ENCODE data around the gene NDUFAF8. TPM values are rescaled to one million over a fixed set of nuclear protein-coding genes. Genes with fewer than 3 reads are reported as not detected.

Gene NDUFAF8
- total RNA-seq, 2 donors from 2014 or later, result 20.8 to 26.5 TPM

GRCh38 chr17:81264640-81265039 lies 25.5 kb downstream of the NDUFAF8 start:
- Histone ChIP-seq H3K4me1 (no peaks in the 10 kb centered on the region), H3K36me3 (replicated peaks in 1 of 2; ENCODE audit: insufficient read depth in 1 of 2, low read depth in 2 of 2) (peaks cover 14 to 30% of the 10 kb centered on the region in 2 donors), H3K27ac (no peak overlapping the region), H3K27me3 (no peaks in the 10 kb centered on the region), H3K4me3 (no peak overlapping the region), H3K9me3 (no peaks in the 10 kb centered on the region)
- DNase-seq (no peak), ATAC-seq (no peak)
- intact Hi-C loops (cut with DNase I), result no loop called here
- 89 to 100% methylated on average over 1 to 12 of the region's 12 CpGs for WGBS, 2 donors
- TF ChIP-seq CTCF (IDR thresholded peaks at IDR 0.05), result no peak
- TF ChIP-seq POLR2A (IDR thresholded peaks at IDR 0.05), result no peak

- TF ChIP-seq CTCF (IDR thresholded peaks at IDR 0.05) (no peak), POLR2A (IDR thresholded peaks at IDR 0.05) (no peak)
- WGBS, 2 donors, result 94 to 96% methylated on average over 18 to 22 of the region's 22 CpGs
- no peaks in the 10 kb centered on the region for H3K27me3 ChIP-seq
- no peak overlapping the region for H3K27ac ChIP-seq
- no peak for DNase-seq
- no peaks in the 10 kb centered on the region for H3K4me1 ChIP-seq
- H3K4me3 ChIP-seq, result no peak overlapping the region
- intact Hi-C loops (cut with DNase I), result no loop called here
- ATAC-seq, result no peak
- peaks cover 11 to 32% of the 10 kb centered on the region in 2 donors for H3K36me3 ChIP-seq (replicated peaks in 1 of 2; ENCODE audit: insufficient read depth in 1 of 2, low read depth in 2 of 2)
- no peaks in the 10 kb centered on the region for H3K9me3 ChIP-seq
Observed at GRCh38 chr17:81265576-81265975, 26.5 kb downstream of the NDUFAF8 start.

GRCh38 chr17:81267390-81268067 lies 28.4 kb downstream of the NDUFAF8 start:
- Histone ChIP-seq H3K9me3 (no peaks in the 10 kb centered on the region), H3K4me3 (no peak overlapping the region), H3K4me1 (no peaks in the 10 kb centered on the region), H3K27me3 (no peaks in the 10 kb centered on the region), H3K36me3 (replicated peaks in 1 of 2; ENCODE audit: insufficient read depth in 1 of 2, low read depth in 2 of 2) (peaks cover 7 to 31% of the 10 kb centered on the region in 2 donors), H3K27ac (no peak overlapping the region)
- ATAC-seq (no peak), DNase-seq (no peak)
- intact Hi-C loops (cut with DNase I), result no loop called here
- no peak for TF ChIP-seq CTCF (IDR thresholded peaks at IDR 0.05)
- no peak for TF ChIP-seq POLR2A (IDR thresholded peaks at IDR 0.05)
- 90 to 92% methylated on average over 6 of the region's 6 CpGs for WGBS, 2 donors

GRCh38 chr17:81270279-81270678 lies 31.2 kb downstream of the NDUFAF8 start:
- no peak for DNase-seq
- Histone ChIP-seq H3K9me3 (no peaks in the 10 kb centered on the region), H3K4me1 (no peaks in the 10 kb centered on the region), H3K27me3 (no peaks in the 10 kb centered on the region), H3K36me3 (replicated peaks in 1 of 2; ENCODE audit: insufficient read depth in 1 of 2, low read depth in 2 of 2) (peaks cover 10 to 35% of the 10 kb centered on the region in 2 donors), H3K4me3 (no peak overlapping the region), H3K27ac (no peak overlapping the region)
- TF ChIP-seq CTCF (IDR thresholded peaks at IDR 0.05) (no peak), POLR2A (IDR thresholded peaks at IDR 0.05) (no peak)
- intact Hi-C loops (cut with DNase I), result loop anchor here (10.0 kb wide), 1 partner anchor 425 kb away; no protein-coding TSS in a partner anchor
- no peak for ATAC-seq
- 88 to 92% methylated on average over 17 of the region's 18 CpGs for WGBS, 2 donors

GRCh38 chr17:81271226-81271625 lies 32.1 kb downstream of the NDUFAF8 start:
- Histone ChIP-seq H3K4me1 (no peaks in the 10 kb centered on the region), H3K27ac (no peak overlapping the region), H3K9me3 (no peaks in the 10 kb centered on the region), H3K27me3 (no peaks in the 10 kb centered on the region), H3K36me3 (replicated peaks in 1 of 2; ENCODE audit: insufficient read depth in 1 of 2, low read depth in 2 of 2) (peaks cover 15 to 34% of the 10 kb centered on the region in 2 donors), H3K4me3 (no peak overlapping the region)
- no peak for ATAC-seq
- WGBS, 2 donors, result 93% methylated on average over 10 to 12 of the region's 12 CpGs
- no peak for DNase-seq
- TF ChIP-seq CTCF (IDR thresholded peaks at IDR 0.05), result no peak
- intact Hi-C loops (cut with DNase I), result loop anchor here (10.0 kb wide), 1 partner anchor 424 kb away; no protein-coding TSS in a partner anchor

Measured in body of pancreas (tissue), 4 donors.